ENCODE data around the gene C17orf113.

C17orf113 gene

DNA sequence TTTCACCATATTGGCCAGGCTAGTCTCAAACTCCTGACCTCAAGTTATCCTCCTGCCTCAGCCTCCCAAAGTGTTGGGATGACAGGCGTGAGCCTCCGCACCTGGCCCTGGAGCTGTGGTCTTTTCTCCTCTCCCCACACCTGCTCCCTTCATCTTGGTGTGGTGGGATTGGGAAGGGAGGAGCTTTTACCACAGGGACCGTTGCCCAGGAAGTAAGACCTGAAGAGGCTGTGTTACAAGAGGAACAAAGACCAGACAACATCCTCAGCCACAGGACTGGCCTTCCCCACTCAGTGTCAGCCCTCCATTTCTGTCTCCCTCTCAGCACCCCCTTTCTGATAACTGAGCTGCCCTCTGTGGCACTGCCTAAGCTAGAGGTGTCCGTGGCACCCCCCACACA, 9.4 kb upstream of the C17orf113 start:
- no peak for DNase-seq (ENCODE audit: low read depth)
- TF ChIP-seq CTCF (conservative IDR thresholded peaks at IDR 0.05; ENCODE audit: low read depth, low read length): no peak

GRCh38 chr17:42058063-42058462, 7.7 kb upstream of the C17orf113 start:
- no peak for TF ChIP-seq CTCF (conservative IDR thresholded peaks at IDR 0.05; ENCODE audit: low read depth, low read length)
- no peak for DNase-seq (ENCODE audit: low read depth)

More for the DNA sequence above, 9.4 kb upstream of the C17orf113 start:
- H3K4me3 ChIP-seq (ENCODE audit: low read depth, low read length): no peak overlapping the region

DNA sequence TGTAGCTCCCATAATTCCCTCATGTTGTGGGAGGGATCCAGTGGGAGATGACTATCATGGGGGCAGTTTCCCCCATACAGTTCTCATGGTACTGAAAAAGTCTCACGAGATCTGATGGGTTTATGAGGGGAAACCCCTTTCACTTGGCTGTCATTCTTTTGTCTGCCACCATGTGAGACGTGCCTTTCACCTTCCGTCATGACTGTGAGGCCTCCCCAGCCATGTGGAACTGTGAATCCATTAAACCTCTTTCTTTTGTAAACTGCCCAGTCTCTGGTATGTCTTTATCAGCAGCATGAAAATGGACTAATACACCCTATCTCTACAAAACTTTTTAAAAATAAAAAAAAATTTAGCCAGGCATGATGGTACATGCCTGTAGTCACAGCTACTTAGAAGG, 6.2 kb upstream of the C17orf113 start:
- H3K4me3 ChIP-seq (ENCODE audit: low read depth, low read length): no peak overlapping the region
- TF ChIP-seq CTCF (conservative IDR thresholded peaks at IDR 0.05; ENCODE audit: low read depth, low read length): no peak
- DNase-seq (ENCODE audit: low read depth): no peak

More at GRCh38 chr17:42058063-42058462, 7.7 kb upstream of the C17orf113 start:
- no peak overlapping the region for H3K4me3 ChIP-seq (ENCODE audit: low read depth, low read length)

DNA sequence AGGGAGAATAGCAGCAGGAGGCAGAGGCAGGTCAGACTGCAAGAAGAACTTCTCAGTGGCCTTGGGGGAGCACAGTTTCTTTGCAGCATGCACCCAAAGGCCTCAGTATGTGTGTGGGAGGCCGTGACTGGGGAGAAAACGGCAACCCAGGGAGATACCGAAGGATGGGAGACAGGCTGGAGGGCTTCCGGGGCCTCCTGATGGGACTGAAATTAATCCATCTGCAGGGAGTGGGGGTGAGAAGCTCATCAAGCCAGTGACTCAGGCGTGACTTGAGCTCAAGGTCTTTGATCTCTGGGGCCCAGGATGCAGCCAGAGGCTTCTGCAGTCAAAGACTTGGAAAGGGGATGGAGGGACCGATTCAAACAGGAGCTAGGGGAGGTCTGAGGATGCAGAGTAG, 5.1 kb upstream of the C17orf113 start:
- no peak overlapping the region for H3K4me3 ChIP-seq (ENCODE audit: low read depth, low read length)
- no peak for DNase-seq (ENCODE audit: low read depth)

GRCh38 chr17:42055027-42055426, 4.6 kb upstream of the C17orf113 start:
- no peak for DNase-seq (ENCODE audit: low read depth)
- no peak for TF ChIP-seq CTCF (conservative IDR thresholded peaks at IDR 0.05; ENCODE audit: low read depth, low read length)
- H3K4me3 ChIP-seq (ENCODE audit: low read depth, low read length): no peak overlapping the region

More for the DNA sequence above, 5.1 kb upstream of the C17orf113 start:
- TF ChIP-seq CTCF (conservative IDR thresholded peaks at IDR 0.05; ENCODE audit: low read depth, low read length): no peak

DNA sequence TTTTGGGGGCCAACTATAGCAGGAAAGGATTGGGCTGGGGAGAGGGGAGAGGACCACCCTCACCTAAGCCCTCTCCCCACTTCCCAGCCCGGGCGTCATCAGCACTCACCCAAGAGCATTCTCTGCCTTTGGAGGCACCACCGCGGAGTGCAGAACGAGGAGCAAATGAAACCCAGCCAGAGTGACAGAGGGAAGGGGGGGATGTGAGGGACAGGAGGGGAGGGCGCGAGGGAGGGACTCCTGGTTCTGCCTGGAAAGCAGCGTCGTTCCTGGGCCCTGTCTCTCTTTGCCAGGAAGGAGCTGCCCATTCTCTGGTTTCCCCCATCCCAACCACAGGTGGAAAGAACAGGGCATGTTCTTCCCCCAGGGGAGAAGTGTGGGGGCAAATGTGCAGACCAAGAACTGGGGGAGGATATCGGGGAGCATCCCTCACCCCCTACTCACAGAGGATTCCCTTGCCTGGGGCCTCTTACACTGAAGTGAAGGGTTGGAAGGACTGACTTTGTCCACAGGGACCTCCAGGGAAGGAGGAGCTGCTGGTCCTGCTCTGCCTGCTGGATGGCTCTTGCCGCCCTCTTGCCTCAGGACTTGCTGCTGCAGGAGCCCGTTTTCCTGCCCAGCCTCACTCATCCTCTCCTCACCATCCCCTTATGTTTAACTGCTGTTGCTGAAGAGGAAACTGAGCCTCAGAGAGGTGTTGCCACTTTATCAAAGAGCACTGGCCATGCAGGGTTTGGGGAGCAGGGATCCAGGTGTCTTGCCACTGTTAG, 3.5 kb upstream of the C17orf113 start:
- DNase-seq (ENCODE audit: low read depth): no peak
- TF ChIP-seq CTCF (conservative IDR thresholded peaks at IDR 0.05; ENCODE audit: low read depth, low read length): no peak
- no peak overlapping the region for H3K4me3 ChIP-seq (ENCODE audit: low read depth, low read length)

GRCh38 chr17:42052346-42052877, 2.0 kb upstream of the C17orf113 start:
- H3K4me3 ChIP-seq (ENCODE audit: low read depth, low read length): no peak overlapping the region
- DNase-seq (ENCODE audit: low read depth): no peak
- TF ChIP-seq CTCF (conservative IDR thresholded peaks at IDR 0.05; ENCODE audit: low read depth, low read length): no peak
